IPS-18a (cell line): ENCODE measurements around the gene TMED9.
"Not testable (repeated sequence)": the region's sequence is repeated elsewhere in the genome, so short reads cannot be mapped to it uniquely, and the experiment has no call there.

Source experiments
- H3K27ac ChIP-seq: one replicate; pipeline ENCODE4 v1.5.1; 2013; ENCODE audit warnings: low read length
- H3K27me3 ChIP-seq: one replicate; pipeline ENCODE4 v1.6.1; 2013; ENCODE audit warnings: mild to moderate bottlenecking, low read length; ENCODE audit not compliant: control insufficient read depth, insufficient read depth
- H3K36me3 ChIP-seq: one replicate; pipeline ENCODE4 v1.6.1; 2013; ENCODE audit warnings: low read depth, low read length; ENCODE audit not compliant: control insufficient read depth
- H3K4me1 ChIP-seq: one replicate; pipeline ENCODE4 v1.6.1; 2013; ENCODE audit warnings: low read depth, low read length; ENCODE audit not compliant: control insufficient read depth
- H3K4me3 ChIP-seq: one replicate; pipeline ENCODE4 v1.5.1; 2013; ENCODE audit warnings: low read length
- H3K9ac ChIP-seq: one replicate; pipeline ENCODE4 v1.6.1; 2013; ENCODE audit warnings: mild to moderate bottlenecking, low read length, moderate library complexity
- H3K9me3 ChIP-seq: one replicate; pipeline ENCODE4 v1.6.1; 2013; ENCODE audit warnings: low read depth, low read length; ENCODE audit not compliant: control insufficient read depth

TMED9 gene

DNA sequence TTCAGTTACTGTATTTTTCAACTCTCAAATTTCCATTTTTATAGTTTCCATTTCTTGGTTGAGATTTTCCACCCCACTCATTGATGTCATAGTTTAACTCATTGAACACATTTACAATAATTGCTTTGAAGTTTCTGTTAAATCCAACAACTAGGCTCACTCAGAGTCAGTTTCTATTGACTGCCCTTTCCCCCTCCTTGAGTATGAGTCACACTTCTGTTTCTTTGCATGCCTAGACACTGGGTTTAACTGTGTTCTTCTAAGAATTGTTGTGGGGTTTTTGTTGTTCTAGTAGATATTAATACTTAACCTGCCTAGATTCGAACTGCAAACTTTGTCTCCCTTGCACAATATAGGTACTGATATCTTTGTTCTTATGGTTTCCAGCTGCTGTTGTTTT is 53.5 kb downstream of the TMED9 start:
- not testable (repeated sequence) for H3K4me1 ChIP-seq, H3K9me3 ChIP-seq, H3K27me3 ChIP-seq, H3K4me3 ChIP-seq, H3K9ac ChIP-seq, H3K27ac ChIP-seq, H3K36me3 ChIP-seq
